NT2/D1 (cell line): ENCODE results near the gene FOXP1.

Experiments
- DNase-seq: peaks from one replicate; pipeline ENCODE4 v3.0.0-alpha.2; 2011; ENCODE audit warnings: low read depth, low spot score
- H3K27me3 ChIP-seq: 2 replicates; pipeline ENCODE4 v1.6.0; 2011; ENCODE audit warnings: mild to moderate bottlenecking; ENCODE audit not compliant: insufficient read length, insufficient read depth
- H3K36me3 ChIP-seq: 2 replicates; pipeline ENCODE4 v1.6.1; 2011; ENCODE audit warnings: mild to moderate bottlenecking, low read length, mixed read lengths; ENCODE audit not compliant: insufficient read depth, insufficient read length
- H3K4me1 ChIP-seq: 2 replicates; pipeline ENCODE4 v1.5.1; 2011; ENCODE audit not compliant: insufficient read depth, insufficient read length
- H3K4me3 ChIP-seq: 2 replicates; pipeline ENCODE4 v1.5.1; 2011; ENCODE audit warnings: low read depth; ENCODE audit not compliant: insufficient read length
- H3K9ac ChIP-seq: 2 replicates; pipeline ENCODE4 v1.6.0; 2011; ENCODE audit warnings: low read depth; ENCODE audit not compliant: insufficient read length
- H3K9me3 ChIP-seq: 2 replicates; pipeline ENCODE4 v1.5.1; 2011; ENCODE audit warnings: mild to moderate bottlenecking, low read length; ENCODE audit not compliant: insufficient read depth
- SUZ12 ChIP-seq: IDR thresholded peaks from 2 replicates; pipeline ENCODE4 v1.6.1; 2011; ENCODE audit not compliant: insufficient read length, insufficient read depth; ENCODE audit errors: extremely low read depth
- YY1 ChIP-seq: IDR thresholded peaks from 2 replicates; pipeline ENCODE4 v1.6.1; 2011; ENCODE audit not compliant: insufficient read length, insufficient read depth
- ZNF274 ChIP-seq: IDR thresholded peaks from 2 replicates; pipeline ENCODE4 v1.6.1; 2011; ENCODE audit warnings: mild to moderate bottlenecking, low read depth, low read length

Gene FOXP1

GRCh38 chr3:71285086-71285485 lies 298.4 kb downstream of the FOXP1 start:
- Histone ChIP-seq H3K9me3 (no peaks in the 10 kb centered on the region), H3K4me3 (no peak overlapping the region), H3K27me3 (no peaks in the 10 kb centered on the region), H3K4me1 (peaks cover 3% of the 10 kb centered on the region), H3K9ac (no peak overlapping the region), H3K36me3 (no peaks in the 10 kb centered on the region)
- TF ChIP-seq YY1 (no peak), ZNF274 (no peak), SUZ12 (no peak)
- DNase-seq, result no peak

DNA sequence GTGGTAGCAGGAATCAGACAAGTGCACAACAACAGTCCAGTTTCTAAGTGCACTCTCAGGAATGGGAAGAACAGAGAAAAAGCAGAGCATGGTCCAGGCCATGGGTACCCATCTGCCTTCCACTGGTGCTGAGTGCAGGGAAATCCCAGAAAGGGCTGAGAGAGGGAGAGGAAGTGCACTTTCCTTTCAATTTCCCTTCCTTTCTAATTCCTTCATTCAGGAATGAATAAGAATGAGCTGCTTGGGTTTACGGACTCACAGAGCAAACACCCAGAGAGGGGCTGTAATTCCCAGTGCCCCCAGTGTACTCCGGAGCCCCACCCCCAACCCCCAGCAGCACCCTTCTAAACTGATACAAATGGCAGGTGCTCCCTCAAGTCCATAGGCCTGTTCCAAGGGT lies 300.6 kb downstream of the FOXP1 start:
- H3K9ac ChIP-seq, result no peak overlapping the region
- no peaks in the 10 kb centered on the region for H3K9me3 ChIP-seq
- no peaks in the 10 kb centered on the region for H3K36me3 ChIP-seq
- H3K4me1 ChIP-seq, result peaks cover 3% of the 10 kb centered on the region
- H3K4me3 ChIP-seq, result no peak overlapping the region
- DNase-seq, result no peak
- no peak for TF ChIP-seq ZNF274
- no peak for TF ChIP-seq SUZ12
- no peak for TF ChIP-seq YY1
- H3K27me3 ChIP-seq, result no peaks in the 10 kb centered on the region

DNA sequence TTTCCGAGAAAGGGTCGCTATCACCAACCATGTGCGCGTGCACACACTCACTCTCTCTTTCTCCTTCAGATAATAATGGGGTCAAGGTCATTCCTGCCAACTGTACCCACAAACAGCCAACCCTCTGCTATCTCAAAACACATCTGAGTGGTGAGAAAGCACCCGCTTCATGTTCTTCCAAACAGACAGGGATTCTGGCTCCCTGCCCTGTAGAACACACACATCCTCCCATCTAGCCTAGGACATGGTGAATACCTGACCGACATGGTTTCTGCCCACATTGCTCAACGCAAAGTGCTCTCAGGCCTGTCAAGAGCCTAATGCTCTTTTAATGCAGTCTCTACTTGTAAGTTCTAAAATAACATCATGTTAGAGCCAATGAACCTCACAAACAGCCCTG lies 302.2 kb downstream of the FOXP1 start:
- H3K9me3 ChIP-seq, result no peaks in the 10 kb centered on the region
- H3K4me1 ChIP-seq, result peaks cover 3% of the 10 kb centered on the region
- TF ChIP-seq ZNF274, result no peak
- no peak for TF ChIP-seq SUZ12
- no peak for TF ChIP-seq YY1
- no peaks in the 10 kb centered on the region for H3K36me3 ChIP-seq
- H3K4me3 ChIP-seq, result no peak overlapping the region
- H3K9ac ChIP-seq, result no peak overlapping the region
- H3K27me3 ChIP-seq, result no peaks in the 10 kb centered on the region
- no peak for DNase-seq

DNA sequence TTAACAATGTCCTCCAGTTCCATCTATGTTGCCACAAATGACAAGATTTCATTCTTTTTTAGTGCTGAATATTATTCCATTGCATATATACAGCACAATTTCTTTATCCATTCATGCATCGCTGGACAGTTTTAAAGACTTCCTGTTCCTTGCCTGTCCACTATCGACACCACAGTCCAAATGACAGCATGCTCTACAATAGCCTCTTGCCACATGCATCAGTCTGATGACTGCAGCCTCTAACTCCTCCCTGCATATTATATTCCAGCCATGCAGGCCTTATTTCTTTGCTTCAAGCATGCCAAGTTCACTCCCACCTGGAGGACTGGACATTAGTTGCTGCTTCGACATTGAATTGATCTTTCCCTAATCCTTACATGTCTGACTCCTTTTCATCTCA lies 306.2 kb downstream of the FOXP1 start:
- Histone ChIP-seq H3K4me3 (no peak overlapping the region), H3K4me1 (no peaks in the 10 kb centered on the region), H3K9ac (no peak overlapping the region), H3K36me3 (no peaks in the 10 kb centered on the region), H3K9me3 (no peaks in the 10 kb centered on the region), H3K27me3 (no peaks in the 10 kb centered on the region)
- TF ChIP-seq SUZ12, result no peak
- TF ChIP-seq ZNF274, result no peak
- no peak for TF ChIP-seq YY1
- DNase-seq, result no peak

GRCh38 chr3:71276531-71276930 lies 307.0 kb downstream of the FOXP1 start:
- H3K9me3 ChIP-seq, result no peaks in the 10 kb centered on the region
- DNase-seq, result no peak
- no peaks in the 10 kb centered on the region for H3K27me3 ChIP-seq
- no peaks in the 10 kb centered on the region for H3K36me3 ChIP-seq
- no peaks in the 10 kb centered on the region for H3K4me1 ChIP-seq
- H3K9ac ChIP-seq, result no peak overlapping the region
- TF ChIP-seq YY1 (no peak), SUZ12 (no peak), ZNF274 (no peak)
- H3K4me3 ChIP-seq, result no peak overlapping the region

- Histone ChIP-seq H3K27me3 (no peaks in the 10 kb centered on the region), H3K4me3 (no peak overlapping the region), H3K9me3 (no peaks in the 10 kb centered on the region), H3K36me3 (no peaks in the 10 kb centered on the region), H3K4me1 (no peaks in the 10 kb centered on the region), H3K9ac (no peak overlapping the region)
- TF ChIP-seq YY1 (no peak), SUZ12 (no peak), ZNF274 (no peak)
- no peak for DNase-seq
Observed at GRCh38 chr3:71273453-71273852, 310.1 kb downstream of the FOXP1 start.

DNA sequence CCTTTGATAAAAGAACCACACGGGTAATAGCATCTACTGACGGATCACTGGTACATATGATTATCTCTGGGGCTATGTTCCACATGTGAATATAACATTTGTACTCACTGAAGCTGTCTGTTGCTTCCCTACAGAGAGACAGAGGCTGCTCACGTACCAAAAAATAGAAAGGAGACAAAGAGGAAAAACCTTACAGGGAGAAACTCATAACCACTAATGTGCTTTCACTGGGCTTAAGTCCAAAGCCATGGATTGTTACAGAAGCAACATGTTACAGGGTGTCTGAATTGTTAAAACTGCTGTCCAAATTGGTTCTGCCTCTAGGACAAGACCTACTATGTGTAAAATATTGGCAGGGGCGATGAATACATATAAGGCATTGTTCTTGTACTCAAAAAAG lies 311.9 kb downstream of the FOXP1 start:
- Histone ChIP-seq H3K4me1 (no peaks in the 10 kb centered on the region), H3K4me3 (no peak overlapping the region), H3K9me3 (no peaks in the 10 kb centered on the region), H3K27me3 (no peaks in the 10 kb centered on the region), H3K36me3 (no peaks in the 10 kb centered on the region), H3K9ac (no peak overlapping the region)
- DNase-seq, result no peak
- TF ChIP-seq SUZ12, result no peak
- no peak for TF ChIP-seq YY1
- no peak for TF ChIP-seq ZNF274

DNA sequence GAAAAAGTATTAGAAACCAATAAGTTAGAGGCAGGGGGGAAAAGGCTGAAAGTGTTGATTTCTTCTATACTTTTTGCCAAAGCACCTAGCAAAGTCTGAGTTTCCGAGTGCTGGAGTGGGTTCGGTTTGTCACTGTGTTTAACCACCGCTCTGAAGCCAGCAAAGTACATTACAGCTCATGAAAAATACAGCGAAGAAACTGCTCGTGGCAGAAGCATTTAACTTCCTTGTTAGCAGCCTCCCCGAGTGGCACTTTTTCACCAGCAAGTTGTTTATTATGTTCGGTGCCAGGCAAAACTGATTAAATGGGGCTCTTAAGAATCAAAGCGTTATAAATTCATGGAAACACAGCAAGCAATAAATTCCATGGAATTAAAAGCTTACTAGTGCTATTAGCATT lies 313.6 kb downstream of the FOXP1 start:
- H3K9me3 ChIP-seq, result no peaks in the 10 kb centered on the region
- no peaks in the 10 kb centered on the region for H3K36me3 ChIP-seq
- H3K27me3 ChIP-seq, result no peaks in the 10 kb centered on the region
- H3K4me3 ChIP-seq, result no peak overlapping the region
- TF ChIP-seq SUZ12 (no peak), ZNF274 (no peak), YY1 (no peak)
- H3K4me1 ChIP-seq, result no peaks in the 10 kb centered on the region
- DNase-seq, result no peak
- H3K9ac ChIP-seq, result no peak overlapping the region
